ENCODE data around the gene STK33.

STK33 gene

DNA sequence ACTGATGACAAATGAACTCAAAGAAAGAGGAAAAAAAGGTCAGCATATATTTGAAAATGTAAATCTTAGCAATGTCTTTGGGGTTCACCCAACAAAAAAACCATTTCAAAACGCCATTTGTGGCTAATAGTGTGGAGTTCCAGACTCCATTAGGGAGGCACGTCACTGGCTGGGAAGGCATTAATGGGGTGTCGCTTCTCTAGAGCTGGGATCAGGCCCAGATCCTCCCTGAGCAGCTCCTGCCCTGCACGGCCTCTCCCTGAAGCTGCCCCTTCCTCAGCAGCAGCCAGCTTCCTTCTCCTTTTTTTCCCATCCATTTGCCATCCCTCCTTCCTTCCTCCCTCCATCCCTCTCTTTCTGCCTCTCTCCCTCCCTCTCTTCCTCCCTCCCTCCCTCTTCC lies 231.5 kb downstream of the STK33 start:
- Histone ChIP-seq H3K9ac (ENCODE audit: low read length) (no peak overlapping the region), H3K4me2 (ENCODE audit: low read depth, low read length) (no peak overlapping the region), H3K4me1 (ENCODE audit: low read length) (no peaks in the 10 kb centered on the region), H3K79me2 (ENCODE audit: low read length) (no peaks in the 10 kb centered on the region), H3K9me3 (replicated peaks; ENCODE audit: insufficient read depth, low read length) (no peaks in the 10 kb centered on the region), H3K27ac (ENCODE audit: low read length) (no peak overlapping the region), H3K4me3 (ENCODE audit: low read length) (no peak overlapping the region), H3F3A (ENCODE audit: insufficient read depth, low read length) (no peaks in the 10 kb centered on the region), H2AFZ (ENCODE audit: low read length) (no peak overlapping the region), H4K20me1 (ENCODE audit: insufficient read depth, low read length) (no peaks in the 10 kb centered on the region), H3K27me3 (replicated peaks; ENCODE audit: insufficient read depth, low read length) (no peaks in the 10 kb centered on the region), H3K9me2 (replicated peaks; ENCODE audit: insufficient read depth, low read length) (no peaks in the 10 kb centered on the region), H3K36me3 (replicated peaks; ENCODE audit: insufficient read depth, low read length) (no peaks in the 10 kb centered on the region)
- TF ChIP-seq, protein P1, sequence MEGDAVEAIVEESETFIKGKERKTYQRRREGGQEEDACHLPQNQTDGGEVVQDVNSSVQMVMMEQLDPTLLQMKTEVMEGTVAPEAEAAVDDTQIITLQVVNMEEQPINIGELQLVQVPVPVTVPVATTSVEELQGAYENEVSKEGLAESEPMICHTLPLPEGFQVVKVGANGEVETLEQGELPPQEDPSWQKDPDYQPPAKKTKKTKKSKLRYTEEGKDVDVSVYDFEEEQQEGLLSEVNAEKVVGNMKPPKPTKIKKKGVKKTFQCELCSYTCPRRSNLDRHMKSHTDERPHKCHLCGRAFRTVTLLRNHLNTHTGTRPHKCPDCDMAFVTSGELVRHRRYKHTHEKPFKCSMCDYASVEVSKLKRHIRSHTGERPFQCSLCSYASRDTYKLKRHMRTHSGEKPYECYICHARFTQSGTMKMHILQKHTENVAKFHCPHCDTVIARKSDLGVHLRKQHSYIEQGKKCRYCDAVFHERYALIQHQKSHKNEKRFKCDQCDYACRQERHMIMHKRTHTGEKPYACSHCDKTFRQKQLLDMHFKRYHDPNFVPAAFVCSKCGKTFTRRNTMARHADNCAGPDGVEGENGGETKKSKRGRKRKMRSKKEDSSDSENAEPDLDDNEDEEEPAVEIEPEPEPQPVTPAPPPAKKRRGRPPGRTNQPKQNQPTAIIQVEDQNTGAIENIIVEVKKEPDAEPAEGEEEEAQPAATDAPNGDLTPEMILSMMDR (IDR thresholded peaks at IDR 0.05; ENCODE audit: low read length) = no peak
- TF ChIP-seq EZH2phosphoT487 (IDR thresholded peaks at IDR 0.05; ENCODE audit: low read length) (no peak), EZH2 (optimal IDR thresholded peaks at IDR 0.05; ENCODE audit: low read depth, low read length) (no peak)
- no peak for DNase-seq

DNA sequence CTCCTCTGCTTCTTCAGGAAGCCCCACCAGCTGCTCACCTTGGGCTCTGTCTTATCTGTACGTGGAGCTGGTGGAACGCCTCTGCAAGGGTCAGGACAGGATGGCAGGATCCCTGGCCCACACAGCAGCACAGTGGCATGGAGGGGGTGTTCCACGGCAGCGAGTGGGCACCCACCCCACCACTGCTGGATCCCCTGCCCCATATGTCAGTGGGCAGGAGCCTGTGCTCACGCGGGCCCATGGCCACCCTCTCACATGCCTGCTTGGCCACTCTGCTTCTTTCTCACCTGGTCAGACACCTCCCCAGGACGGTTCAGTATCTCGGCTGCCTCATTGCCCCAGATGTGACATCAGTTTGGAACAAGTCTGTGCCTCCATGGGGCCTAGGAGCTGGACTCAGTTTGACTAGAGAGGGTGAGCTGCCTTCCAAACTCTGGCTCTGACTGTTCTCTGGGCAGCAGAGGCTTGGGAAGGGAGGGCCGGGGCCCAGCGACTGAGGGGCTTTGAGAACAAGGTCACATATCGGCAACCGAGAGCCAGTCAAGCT lies 232.3 kb downstream of the STK33 start:
- H3F3A ChIP-seq (ENCODE audit: insufficient read depth, low read length) = no peaks in the 10 kb centered on the region
- H3K79me2 ChIP-seq (ENCODE audit: low read length) = no peaks in the 10 kb centered on the region
- H3K9ac ChIP-seq (ENCODE audit: low read length) = no peak overlapping the region
- no peak overlapping the region for H2AFZ ChIP-seq (ENCODE audit: low read length)
- H3K9me2 ChIP-seq (replicated peaks; ENCODE audit: insufficient read depth, low read length) = no peaks in the 10 kb centered on the region
- no peak overlapping the region for H3K4me2 ChIP-seq (ENCODE audit: low read depth, low read length)
- H3K4me1 ChIP-seq (ENCODE audit: low read length) = no peaks in the 10 kb centered on the region
- no peak for DNase-seq
- TF ChIP-seq EZH2phosphoT487 (IDR thresholded peaks at IDR 0.05; ENCODE audit: low read length) (no peak), EZH2 (optimal IDR thresholded peaks at IDR 0.05; ENCODE audit: low read depth, low read length) (no peak)
- TF ChIP-seq, protein P1 (IDR thresholded peaks at IDR 0.05; ENCODE audit: low read length) = no peak
- no peaks in the 10 kb centered on the region for H4K20me1 ChIP-seq (ENCODE audit: insufficient read depth, low read length)
- no peak overlapping the region for H3K27ac ChIP-seq (ENCODE audit: low read length)
- no peaks in the 10 kb centered on the region for H3K9me3 ChIP-seq (replicated peaks; ENCODE audit: insufficient read depth, low read length)
- no peaks in the 10 kb centered on the region for H3K27me3 ChIP-seq (replicated peaks; ENCODE audit: insufficient read depth, low read length)
- H3K4me3 ChIP-seq (ENCODE audit: low read length) = no peak overlapping the region
- H3K36me3 ChIP-seq (replicated peaks; ENCODE audit: insufficient read depth, low read length) = no peaks in the 10 kb centered on the region

- no peaks in the 10 kb centered on the region for H3K9me3 ChIP-seq (replicated peaks; ENCODE audit: insufficient read depth, low read length)
- no peak overlapping the region for H3K9ac ChIP-seq (ENCODE audit: low read length)
- no peaks in the 10 kb centered on the region for H3K79me2 ChIP-seq (ENCODE audit: low read length)
- no peaks in the 10 kb centered on the region for H3F3A ChIP-seq (ENCODE audit: insufficient read depth, low read length)
- no peaks in the 10 kb centered on the region for H3K4me1 ChIP-seq (ENCODE audit: low read length)
- no peak overlapping the region for H3K27ac ChIP-seq (ENCODE audit: low read length)
- TF ChIP-seq, protein P1 (IDR thresholded peaks at IDR 0.05; ENCODE audit: low read length) = no peak
- no peak for TF ChIP-seq EZH2 (optimal IDR thresholded peaks at IDR 0.05; ENCODE audit: low read depth, low read length)
- no peak for TF ChIP-seq EZH2phosphoT487 (IDR thresholded peaks at IDR 0.05; ENCODE audit: low read length)
- no peaks in the 10 kb centered on the region for H3K36me3 ChIP-seq (replicated peaks; ENCODE audit: insufficient read depth, low read length)
- H3K9me2 ChIP-seq (replicated peaks; ENCODE audit: insufficient read depth, low read length) = no peaks in the 10 kb centered on the region
- H4K20me1 ChIP-seq (ENCODE audit: insufficient read depth, low read length) = no peaks in the 10 kb centered on the region
- no peak for DNase-seq
- H3K27me3 ChIP-seq (replicated peaks; ENCODE audit: insufficient read depth, low read length) = no peaks in the 10 kb centered on the region
- no peak overlapping the region for H2AFZ ChIP-seq (ENCODE audit: low read length)
- no peak overlapping the region for H3K4me2 ChIP-seq (ENCODE audit: low read depth, low read length)
- no peak overlapping the region for H3K4me3 ChIP-seq (ENCODE audit: low read length)
Measured at GRCh38 chr11:8361206-8361605, 232.8 kb downstream of the STK33 start.
